ENCODE data around the gene TTI1.

The TTI1 gene

GRCh38 chr20:38054647-38055046 lies 21.4 kb upstream of the TTI1 start:
- no peak for DNase-seq (ENCODE audit: low read depth in 2 of 2)

- DNase-seq (ENCODE audit: low read depth in 2 of 2): no peak
Measured at GRCh38 chr20:38052870-38053269, 19.6 kb upstream of the TTI1 start.

GRCh38 chr20:38050686-38051085 lies 17.4 kb upstream of the TTI1 start:
- no peak for DNase-seq (ENCODE audit: low read depth in 2 of 2)

GRCh38 chr20:38049800-38050199 lies 16.5 kb upstream of the TTI1 start:
- DNase-seq (ENCODE audit: low read depth in 2 of 2): no peak

- no peak for DNase-seq (ENCODE audit: low read depth in 2 of 2)
Measured at GRCh38 chr20:38046572-38046971, 13.3 kb upstream of the TTI1 start.

GRCh38 chr20:38044685-38045084 lies 11.4 kb upstream of the TTI1 start:
- no peak for DNase-seq (ENCODE audit: low read depth in 2 of 2)

- no peak for DNase-seq (ENCODE audit: low read depth in 2 of 2)
Measured at GRCh38 chr20:38043512-38044300, 10.4 kb upstream of the TTI1 start.

- no peak for DNase-seq (ENCODE audit: low read depth in 2 of 2)
Measured at GRCh38 chr20:38040276-38040675, 7.0 kb upstream of the TTI1 start.

GRCh38 chr20:38036366-38036765 lies 3.1 kb upstream of the TTI1 start:
- DNase-seq (ENCODE audit: low read depth in 2 of 2): no peak

- no peak for DNase-seq (ENCODE audit: low read depth in 2 of 2)
Measured at GRCh38 chr20:38034961-38035360, 1.7 kb upstream of the TTI1 start.

- no peak for DNase-seq (ENCODE audit: low read depth in 2 of 2)
Measured at GRCh38 chr20:38034108-38034649, 923 bp upstream of the TTI1 start.

- DNase-seq (ENCODE audit: low read depth in 2 of 2): peak; percentile 41 to 56
Measured at GRCh38 chr20:38032585-38033329, 499 bp downstream of the TTI1 start.

- no peak for DNase-seq (ENCODE audit: low read depth in 2 of 2)
Measured at GRCh38 chr20:38031957-38032356, 1.3 kb downstream of the TTI1 start.

GRCh38 chr20:38029453-38029852 lies 3.8 kb downstream of the TTI1 start:
- no peak for DNase-seq (ENCODE audit: low read depth in 2 of 2)

- DNase-seq (ENCODE audit: low read depth in 2 of 2): no peak
Measured at GRCh38 chr20:38024496-38024895, 8.8 kb downstream of the TTI1 start.

GRCh38 chr20:38023181-38024001 lies 9.9 kb downstream of the TTI1 start:
- no peak for DNase-seq (ENCODE audit: low read depth in 2 of 2)

- DNase-seq (ENCODE audit: low read depth in 2 of 2): no peak
Measured at GRCh38 chr20:38021087-38021772, 12.0 kb downstream of the TTI1 start.

GRCh38 chr20:38018385-38018784 lies 14.9 kb downstream of the TTI1 start:
- DNase-seq (ENCODE audit: low read depth in 2 of 2): no peak

GRCh38 chr20:38017959-38018358 lies 15.3 kb downstream of the TTI1 start:
- no peak for DNase-seq (ENCODE audit: low read depth in 2 of 2)

- DNase-seq (ENCODE audit: low read depth in 2 of 2): no peak
Measured at GRCh38 chr20:38013887-38014286, 19.4 kb downstream of the TTI1 start.

- no peak for DNase-seq (ENCODE audit: low read depth in 2 of 2)
Measured at GRCh38 chr20:38012332-38012731, 20.9 kb downstream of the TTI1 start.

- DNase-seq (ENCODE audit: low read depth in 2 of 2): no peak
Measured at GRCh38 chr20:38011696-38012095, 21.6 kb downstream of the TTI1 start.
